ENCODE data around the gene ROR1. TPM values are rescaled to one million over a fixed set of nuclear protein-coding genes. Genes with fewer than 3 reads are reported as not detected.

ROR1 gene
- total and polyA plus RNA-seq, 9 of the 15 experiments (the other 6 are each of a cell fraction or from before 2014, with no cell fraction given): 0.02 TPM; not detected in 8

DNA sequence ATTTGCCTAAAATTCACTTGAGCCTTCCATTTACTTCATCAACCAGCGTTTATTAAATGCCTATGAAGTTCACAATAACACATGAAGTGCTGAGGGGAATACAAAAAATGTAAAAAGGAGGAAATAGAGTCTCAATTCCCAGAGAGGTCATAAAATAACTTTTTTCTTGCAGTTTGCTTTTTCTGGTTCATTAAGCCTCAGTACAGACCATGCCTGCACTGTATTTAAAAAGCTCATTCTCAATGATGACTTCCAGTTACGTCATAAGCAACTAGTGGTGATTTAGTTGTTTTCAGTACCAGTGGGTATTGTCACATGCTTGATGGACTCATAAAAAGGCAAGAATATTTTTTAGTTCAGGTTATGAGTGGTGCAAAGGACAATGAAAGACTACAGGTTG, 269.5 kb downstream of the ROR1 start:
- no peak for TF ChIP-seq RBM34 (IDR thresholded peaks at IDR 0.05; ENCODE audit: borderline replicate concordance, insufficient read depth, low read length)
- no peak for TF ChIP-seq STAT5B (CRISPR knock-in tag; IDR thresholded peaks at IDR 0.05)
- no peak for TF ChIP-seq KDM5B (IDR thresholded peaks at IDR 0.05; ENCODE audit: insufficient replicate concordance, low read depth, low read length)
- TF ChIP-seq RBM39 (optimal IDR thresholded peaks at IDR 0.05; ENCODE audit: low read depth, low read length): no peak
- TF ChIP-seq, protein P1, sequence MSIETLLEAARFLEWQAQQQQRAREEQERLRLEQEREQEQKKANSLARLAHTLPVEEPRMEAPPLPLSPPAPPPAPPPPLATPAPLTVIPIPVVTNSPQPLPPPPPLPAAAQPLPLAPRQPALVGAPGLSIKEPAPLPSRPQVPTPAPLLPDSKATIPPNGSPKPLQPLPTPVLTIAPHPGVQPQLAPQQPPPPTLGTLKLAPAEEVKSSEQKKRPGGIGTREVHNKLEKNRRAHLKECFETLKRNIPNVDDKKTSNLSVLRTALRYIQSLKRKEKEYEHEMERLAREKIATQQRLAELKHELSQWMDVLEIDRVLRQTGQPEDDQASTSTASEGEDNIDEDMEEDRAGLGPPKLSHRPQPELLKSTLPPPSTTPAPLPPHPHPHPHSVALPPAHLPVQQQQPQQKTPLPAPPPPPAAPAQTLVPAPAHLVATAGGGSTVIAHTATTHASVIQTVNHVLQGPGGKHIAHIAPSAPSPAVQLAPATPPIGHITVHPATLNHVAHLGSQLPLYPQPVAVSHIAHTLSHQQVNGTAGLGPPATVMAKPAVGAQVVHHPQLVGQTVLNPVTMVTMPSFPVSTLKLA (conservative IDR thresholded peaks at IDR 0.05): no peak
- TF ChIP-seq, protein P2, sequence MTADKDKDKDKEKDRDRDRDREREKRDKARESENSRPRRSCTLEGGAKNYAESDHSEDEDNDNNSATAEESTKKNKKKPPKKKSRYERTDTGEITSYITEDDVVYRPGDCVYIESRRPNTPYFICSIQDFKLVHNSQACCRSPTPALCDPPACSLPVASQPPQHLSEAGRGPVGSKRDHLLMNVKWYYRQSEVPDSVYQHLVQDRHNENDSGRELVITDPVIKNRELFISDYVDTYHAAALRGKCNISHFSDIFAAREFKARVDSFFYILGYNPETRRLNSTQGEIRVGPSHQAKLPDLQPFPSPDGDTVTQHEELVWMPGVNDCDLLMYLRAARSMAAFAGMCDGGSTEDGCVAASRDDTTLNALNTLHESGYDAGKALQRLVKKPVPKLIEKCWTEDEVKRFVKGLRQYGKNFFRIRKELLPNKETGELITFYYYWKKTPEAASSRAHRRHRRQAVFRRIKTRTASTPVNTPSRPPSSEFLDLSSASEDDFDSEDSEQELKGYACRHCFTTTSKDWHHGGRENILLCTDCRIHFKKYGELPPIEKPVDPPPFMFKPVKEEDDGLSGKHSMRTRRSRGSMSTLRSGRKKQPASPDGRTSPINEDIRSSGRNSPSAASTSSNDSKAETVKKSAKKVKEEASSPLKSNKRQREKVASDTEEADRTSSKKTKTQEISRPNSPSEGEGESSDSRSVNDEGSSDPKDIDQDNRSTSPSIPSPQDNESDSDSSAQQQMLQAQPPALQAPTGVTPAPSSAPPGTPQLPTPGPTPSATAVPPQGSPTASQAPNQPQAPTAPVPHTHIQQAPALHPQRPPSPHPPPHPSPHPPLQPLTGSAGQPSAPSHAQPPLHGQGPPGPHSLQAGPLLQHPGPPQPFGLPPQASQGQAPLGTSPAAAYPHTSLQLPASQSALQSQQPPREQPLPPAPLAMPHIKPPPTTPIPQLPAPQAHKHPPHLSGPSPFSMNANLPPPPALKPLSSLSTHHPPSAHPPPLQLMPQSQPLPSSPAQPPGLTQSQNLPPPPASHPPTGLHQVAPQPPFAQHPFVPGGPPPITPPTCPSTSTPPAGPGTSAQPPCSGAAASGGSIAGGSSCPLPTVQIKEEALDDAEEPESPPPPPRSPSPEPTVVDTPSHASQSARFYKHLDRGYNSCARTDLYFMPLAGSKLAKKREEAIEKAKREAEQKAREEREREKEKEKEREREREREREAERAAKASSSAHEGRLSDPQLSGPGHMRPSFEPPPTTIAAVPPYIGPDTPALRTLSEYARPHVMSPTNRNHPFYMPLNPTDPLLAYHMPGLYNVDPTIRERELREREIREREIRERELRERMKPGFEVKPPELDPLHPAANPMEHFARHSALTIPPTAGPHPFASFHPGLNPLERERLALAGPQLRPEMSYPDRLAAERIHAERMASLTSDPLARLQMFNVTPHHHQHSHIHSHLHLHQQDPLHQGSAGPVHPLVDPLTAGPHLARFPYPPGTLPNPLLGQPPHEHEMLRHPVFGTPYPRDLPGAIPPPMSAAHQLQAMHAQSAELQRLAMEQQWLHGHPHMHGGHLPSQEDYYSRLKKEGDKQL (CRISPR knock-in tag; IDR thresholded peaks at IDR 0.05; ENCODE audit: borderline replicate concordance): no peak
- TF ChIP-seq SMARCA5 (IDR thresholded peaks at IDR 0.05): no peak
- TF ChIP-seq, protein P3, sequence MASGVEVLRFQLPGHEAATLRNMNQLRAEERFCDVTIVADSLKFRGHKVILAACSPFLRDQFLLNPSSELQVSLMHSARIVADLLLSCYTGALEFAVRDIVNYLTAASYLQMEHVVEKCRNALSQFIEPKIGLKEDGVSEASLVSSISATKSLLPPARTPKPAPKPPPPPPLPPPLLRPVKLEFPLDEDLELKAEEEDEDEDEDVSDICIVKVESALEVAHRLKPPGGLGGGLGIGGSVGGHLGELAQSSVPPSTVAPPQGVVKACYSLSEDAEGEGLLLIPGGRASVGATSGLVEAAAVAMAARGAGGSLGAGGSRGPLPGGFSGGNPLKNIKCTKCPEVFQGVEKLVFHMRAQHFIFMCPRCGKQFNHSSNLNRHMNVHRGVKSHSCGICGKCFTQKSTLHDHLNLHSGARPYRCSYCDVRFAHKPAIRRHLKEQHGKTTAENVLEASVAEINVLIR (CRISPR knock-in tag; IDR thresholded peaks at IDR 0.05): no peak
- FAIRE-seq (no peak), ATAC-seq (no peak), DNase-seq (ENCODE audit: extremely low read depth in 1 of 4, low spot score in 3 of 4) (no peak)
- ChIA-PET CTCF (ENCODE audit: low intra/inter-chr PET ratio) (no interaction called here), POLR2A (interaction anchor here (1.3 kb wide), 1 partner anchor 8 kb away, joined by 5 read pairs; no protein-coding TSS in a partner anchor)
- in situ Hi-C loops (cut with MboI): no loop called here
- H3K4me2 ChIP-seq (ENCODE audit: insufficient read depth, low read length): no peak overlapping the region
- intact Hi-C loops (cut with micrococcal nuclease): no loop called here
- H3K36me3 ChIP-seq (ENCODE audit: control insufficient read depth, insufficient read depth, low read length): no peaks in the 10 kb centered on the region
- BruUV-seq (replicated peaks): no TSS peak
- no peaks in the 10 kb centered on the region; the same call in 1 of the 2 replicates for H4K20me1 ChIP-seq (replicated peaks; ENCODE audit: control insufficient read depth, insufficient read depth, low read length)
- no peak overlapping the region for H3K27ac ChIP-seq (ENCODE audit: extremely low read depth, low read depth, low read length)
- no peaks in the 10 kb centered on the region for H3K9me3 ChIP-seq (replicated peaks; ENCODE audit: control insufficient read depth, insufficient read depth, low read depth, low read length)
- no peak overlapping the region for H2AFZ ChIP-seq (ENCODE audit: low read depth, low read length)
- H3K4me3 ChIP-seq: no peak overlapping the region
- H3K79me2 ChIP-seq (ENCODE audit: control insufficient read depth, insufficient read depth, low read length): no peaks in the 10 kb centered on the region
- no peaks in the 10 kb centered on the region for H3K27me3 ChIP-seq (ENCODE audit: control insufficient read depth in 2 of 2, insufficient read depth in 2 of 2, low read length in 2 of 2)
- no peaks in the 10 kb centered on the region for H3K4me1 ChIP-seq (replicated peaks in 1 of 2; ENCODE audit: control insufficient read depth in 2 of 2, insufficient read depth in 2 of 2, low read length in 2 of 2)
- H3K9me1 ChIP-seq (ENCODE audit: control insufficient read depth, insufficient read depth, low read length): no peaks in the 10 kb centered on the region
- no peak overlapping the region for H3K9ac ChIP-seq (ENCODE audit: insufficient read depth in 1 of 2, low read depth in 2 of 2, low read length in 2 of 2)
- 0% methylated on average over 2 of the region's 2 CpGs for WGBS (ENCODE audit: insufficient coverage, low coverage, missing lambda C conversion rate)
